ENCODE data around the gene EMC10. TPM values are rescaled to one million over a fixed set of nuclear protein-coding genes. Genes with fewer than 3 reads are reported as not detected.

EMC10 gene
- total RNA-seq, 1 experiment from 2014 or later, result 66.7 TPM

DNA sequence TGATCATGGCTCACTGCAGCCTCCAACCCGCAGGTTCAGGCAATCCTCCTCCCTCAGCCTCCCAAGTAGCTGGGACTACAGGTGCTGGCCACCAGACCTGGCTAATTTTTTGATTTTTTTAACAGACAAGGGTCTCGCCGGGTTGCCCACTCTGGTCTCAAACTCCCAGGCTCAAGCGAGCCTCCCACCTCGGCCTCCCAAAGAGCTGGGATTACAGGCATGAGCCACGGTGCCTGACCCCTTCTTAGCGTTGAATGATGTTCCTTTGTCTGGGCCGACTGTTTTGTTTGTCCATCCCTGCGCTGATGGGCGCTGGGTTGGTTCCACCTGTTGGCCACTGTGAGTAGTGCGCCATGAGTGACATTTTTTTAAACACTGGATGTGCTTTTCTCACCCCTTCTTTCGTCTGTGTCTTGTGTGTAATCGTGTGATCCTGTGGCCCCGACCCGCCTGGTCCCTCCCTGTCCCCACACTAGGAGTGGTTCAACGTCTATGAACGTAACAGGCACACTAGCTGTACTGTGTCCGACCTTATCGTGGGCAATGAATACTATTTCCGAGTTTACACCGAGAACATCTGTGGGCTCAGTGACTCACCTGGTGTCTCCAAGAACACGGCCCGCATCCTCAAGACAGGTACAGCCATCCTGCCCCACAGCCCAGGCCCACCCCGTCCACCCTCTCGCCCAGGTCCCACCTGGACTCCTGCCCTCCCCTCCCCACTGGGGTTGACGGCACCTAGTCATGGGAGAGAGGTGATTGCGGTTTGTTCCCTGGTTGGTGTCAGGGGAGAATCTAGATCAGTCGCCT lies 15.0 kb upstream of the EMC10 start:
- Histone ChIP-seq H3K36me3 (ENCODE audit: control insufficient read depth, insufficient read depth, low read length) (no peaks in the 10 kb centered on the region), H3K27me3 (ENCODE audit: control insufficient read depth, insufficient read depth, low read length) (no peaks in the 10 kb centered on the region), H3K27ac (ENCODE audit: low read length) (peak overlapping the region; percentile 44; the same call in 1 of the 2 replicates), H3K4me1 (ENCODE audit: control insufficient read depth, insufficient read depth, low read length) (no peaks in the 10 kb centered on the region; the same call in none of the 2 replicates), H3K4me3 (ENCODE audit: low read depth in 2 of 2, low read length in 2 of 2) (no peak overlapping the region), H3K9me3 (ENCODE audit: control insufficient read depth, insufficient read depth, low read depth, low read length) (no peaks in the 10 kb centered on the region)
- intact Hi-C loops (cut with micrococcal nuclease; ENCODE audit: unreplicated experiment), result no loop called here
- ChIA-PET POLR2A (no interaction called here), CTCF (interaction anchor here (0.6 to 1.2 kb wide), 3 partner anchors 94 to 975 kb away, joined by 4 to 7 read pairs (median 5); no protein-coding TSS in a partner anchor)
- DNase-seq (ENCODE audit: low read depth, low spot score) (peak; percentile 54), ATAC-seq (peak; percentile 87)
- TF ChIP-seq, protein P1, sequence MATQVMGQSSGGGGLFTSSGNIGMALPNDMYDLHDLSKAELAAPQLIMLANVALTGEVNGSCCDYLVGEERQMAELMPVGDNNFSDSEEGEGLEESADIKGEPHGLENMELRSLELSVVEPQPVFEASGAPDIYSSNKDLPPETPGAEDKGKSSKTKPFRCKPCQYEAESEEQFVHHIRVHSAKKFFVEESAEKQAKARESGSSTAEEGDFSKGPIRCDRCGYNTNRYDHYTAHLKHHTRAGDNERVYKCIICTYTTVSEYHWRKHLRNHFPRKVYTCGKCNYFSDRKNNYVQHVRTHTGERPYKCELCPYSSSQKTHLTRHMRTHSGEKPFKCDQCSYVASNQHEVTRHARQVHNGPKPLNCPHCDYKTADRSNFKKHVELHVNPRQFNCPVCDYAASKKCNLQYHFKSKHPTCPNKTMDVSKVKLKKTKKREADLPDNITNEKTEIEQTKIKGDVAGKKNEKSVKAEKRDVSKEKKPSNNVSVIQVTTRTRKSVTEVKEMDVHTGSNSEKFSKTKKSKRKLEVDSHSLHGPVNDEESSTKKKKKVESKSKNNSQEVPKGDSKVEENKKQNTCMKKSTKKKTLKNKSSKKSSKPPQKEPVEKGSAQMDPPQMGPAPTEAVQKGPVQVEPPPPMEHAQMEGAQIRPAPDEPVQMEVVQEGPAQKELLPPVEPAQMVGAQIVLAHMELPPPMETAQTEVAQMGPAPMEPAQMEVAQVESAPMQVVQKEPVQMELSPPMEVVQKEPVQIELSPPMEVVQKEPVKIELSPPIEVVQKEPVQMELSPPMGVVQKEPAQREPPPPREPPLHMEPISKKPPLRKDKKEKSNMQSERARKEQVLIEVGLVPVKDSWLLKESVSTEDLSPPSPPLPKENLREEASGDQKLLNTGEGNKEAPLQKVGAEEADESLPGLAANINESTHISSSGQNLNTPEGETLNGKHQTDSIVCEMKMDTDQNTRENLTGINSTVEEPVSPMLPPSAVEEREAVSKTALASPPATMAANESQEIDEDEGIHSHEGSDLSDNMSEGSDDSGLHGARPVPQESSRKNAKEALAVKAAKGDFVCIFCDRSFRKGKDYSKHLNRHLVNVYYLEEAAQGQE (IDR thresholded peaks at IDR 0.05; ENCODE audit: insufficient read depth in 1 of 2, low read depth in 2 of 2, low read length in 1 of 2), result no peak
- TF ChIP-seq POLR2AphosphoS5 (IDR thresholded peaks at IDR 0.05; ENCODE audit: low read depth, low read length) (no peak), TCF7L2 (IDR thresholded peaks at IDR 0.05; ENCODE audit: low read depth, low read length) (no peak), SIN3A (IDR thresholded peaks at IDR 0.05; ENCODE audit: borderline replicate concordance, insufficient read depth, low read depth, low read length) (no peak)
- TF ChIP-seq, protein P2, sequence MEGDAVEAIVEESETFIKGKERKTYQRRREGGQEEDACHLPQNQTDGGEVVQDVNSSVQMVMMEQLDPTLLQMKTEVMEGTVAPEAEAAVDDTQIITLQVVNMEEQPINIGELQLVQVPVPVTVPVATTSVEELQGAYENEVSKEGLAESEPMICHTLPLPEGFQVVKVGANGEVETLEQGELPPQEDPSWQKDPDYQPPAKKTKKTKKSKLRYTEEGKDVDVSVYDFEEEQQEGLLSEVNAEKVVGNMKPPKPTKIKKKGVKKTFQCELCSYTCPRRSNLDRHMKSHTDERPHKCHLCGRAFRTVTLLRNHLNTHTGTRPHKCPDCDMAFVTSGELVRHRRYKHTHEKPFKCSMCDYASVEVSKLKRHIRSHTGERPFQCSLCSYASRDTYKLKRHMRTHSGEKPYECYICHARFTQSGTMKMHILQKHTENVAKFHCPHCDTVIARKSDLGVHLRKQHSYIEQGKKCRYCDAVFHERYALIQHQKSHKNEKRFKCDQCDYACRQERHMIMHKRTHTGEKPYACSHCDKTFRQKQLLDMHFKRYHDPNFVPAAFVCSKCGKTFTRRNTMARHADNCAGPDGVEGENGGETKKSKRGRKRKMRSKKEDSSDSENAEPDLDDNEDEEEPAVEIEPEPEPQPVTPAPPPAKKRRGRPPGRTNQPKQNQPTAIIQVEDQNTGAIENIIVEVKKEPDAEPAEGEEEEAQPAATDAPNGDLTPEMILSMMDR (IDR thresholded peaks at IDR 0.05), result peak; percentile 86
- no TSS peak for BruUV-seq (replicated peaks)
- in situ Hi-C loops (cut with HindIII; ENCODE audit: low pct_unique_long_range_greater_than_20kb, low sequenced_read_pairs), result no loop called here

DNA sequence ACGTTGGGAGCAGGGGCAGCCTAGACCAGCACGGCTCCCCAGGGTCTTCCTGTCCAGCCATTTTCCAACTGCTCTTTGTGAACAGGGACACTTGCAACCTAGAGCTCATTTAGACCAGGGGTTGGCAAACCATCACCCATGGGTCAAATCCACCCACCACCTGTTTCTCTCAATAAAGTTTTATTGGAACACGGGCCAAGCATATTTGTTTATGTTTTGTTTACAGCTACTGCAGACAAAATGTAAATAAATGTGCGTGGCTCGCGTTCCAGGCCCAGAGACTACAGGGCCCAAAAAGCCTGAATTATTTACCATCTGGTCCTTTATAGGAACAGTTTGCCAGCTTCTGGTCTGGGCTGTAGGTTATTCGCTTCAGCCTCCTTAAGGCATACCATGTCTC lies 13.3 kb upstream of the EMC10 start:
- no peak for TF ChIP-seq SIN3A (IDR thresholded peaks at IDR 0.05; ENCODE audit: borderline replicate concordance, insufficient read depth, low read depth, low read length)
- TF ChIP-seq, protein P1 (IDR thresholded peaks at IDR 0.05; ENCODE audit: insufficient read depth in 1 of 2, low read depth in 2 of 2, low read length in 1 of 2), result no peak
- TF ChIP-seq POLR2AphosphoS5 (IDR thresholded peaks at IDR 0.05; ENCODE audit: low read depth, low read length), result no peak
- TF ChIP-seq, protein P2 (IDR thresholded peaks at IDR 0.05), result no peak
- TF ChIP-seq TCF7L2 (IDR thresholded peaks at IDR 0.05; ENCODE audit: low read depth, low read length), result no peak
- H3K27ac ChIP-seq (ENCODE audit: low read length), result no peak overlapping the region
- no TSS peak for BruUV-seq (replicated peaks)
- no peaks in the 10 kb centered on the region for H3K36me3 ChIP-seq (ENCODE audit: control insufficient read depth, insufficient read depth, low read length)
- DNase-seq (ENCODE audit: low read depth, low spot score) (no peak), ATAC-seq (no peak)
- in situ Hi-C loops (cut with HindIII; ENCODE audit: low pct_unique_long_range_greater_than_20kb, low sequenced_read_pairs), result no loop called here
- no peaks in the 10 kb centered on the region; the same call in none of the 2 replicates for H3K4me1 ChIP-seq (ENCODE audit: control insufficient read depth, insufficient read depth, low read length)
- intact Hi-C loops (cut with micrococcal nuclease; ENCODE audit: unreplicated experiment), result no loop called here
- POLR2A ChIA-PET, result no interaction called here
- CTCF ChIA-PET, result no interaction called here
- H3K9me3 ChIP-seq (ENCODE audit: control insufficient read depth, insufficient read depth, low read depth, low read length), result no peaks in the 10 kb centered on the region
- no peaks in the 10 kb centered on the region for H3K27me3 ChIP-seq (ENCODE audit: control insufficient read depth, insufficient read depth, low read length)
- no peak overlapping the region for H3K4me3 ChIP-seq (ENCODE audit: low read depth in 2 of 2, low read length in 2 of 2)
